Suprapubic skin (tissue), 3 donors: ENCODE data around the gene NIM1K.

Source experiments
- POLR2A ChIP-seq, 2 donors: fragments of 450-650 bp; IDR thresholded peaks; one replicate each; pipeline ENCODE4 v1.6.1; 2017; ENCODE audit warnings: antibody characterized with exemption in 2 of 2, mild to moderate bottlenecking in 2 of 2, moderate library complexity in 2 of 2
- TF ChIP-seq, protein P1 (sequence below), 2 donors: fragments of 200-600 bp in 1 of 2; fragments of 450-650 bp in 1 of 2; sonication (generic) in 1 of 2; IDR thresholded peaks; one replicate each; pipeline ENCODE4 v1.5.1; 2016 to 2019; ENCODE audit warnings: antibody characterized with exemption in 2 of 2, mild to moderate bottlenecking in 1 of 2, moderate library complexity in 1 of 2

GRCh38 chr5:43268188-43268820 lies 76.3 kb downstream of the NIM1K start:
- TF ChIP-seq, protein P1, sequence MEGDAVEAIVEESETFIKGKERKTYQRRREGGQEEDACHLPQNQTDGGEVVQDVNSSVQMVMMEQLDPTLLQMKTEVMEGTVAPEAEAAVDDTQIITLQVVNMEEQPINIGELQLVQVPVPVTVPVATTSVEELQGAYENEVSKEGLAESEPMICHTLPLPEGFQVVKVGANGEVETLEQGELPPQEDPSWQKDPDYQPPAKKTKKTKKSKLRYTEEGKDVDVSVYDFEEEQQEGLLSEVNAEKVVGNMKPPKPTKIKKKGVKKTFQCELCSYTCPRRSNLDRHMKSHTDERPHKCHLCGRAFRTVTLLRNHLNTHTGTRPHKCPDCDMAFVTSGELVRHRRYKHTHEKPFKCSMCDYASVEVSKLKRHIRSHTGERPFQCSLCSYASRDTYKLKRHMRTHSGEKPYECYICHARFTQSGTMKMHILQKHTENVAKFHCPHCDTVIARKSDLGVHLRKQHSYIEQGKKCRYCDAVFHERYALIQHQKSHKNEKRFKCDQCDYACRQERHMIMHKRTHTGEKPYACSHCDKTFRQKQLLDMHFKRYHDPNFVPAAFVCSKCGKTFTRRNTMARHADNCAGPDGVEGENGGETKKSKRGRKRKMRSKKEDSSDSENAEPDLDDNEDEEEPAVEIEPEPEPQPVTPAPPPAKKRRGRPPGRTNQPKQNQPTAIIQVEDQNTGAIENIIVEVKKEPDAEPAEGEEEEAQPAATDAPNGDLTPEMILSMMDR (IDR thresholded peaks at IDR 0.05) = no peak
- TF ChIP-seq POLR2A (IDR thresholded peaks at IDR 0.05) = no peak
